Measurements from ENCODE around the gene AKR1C1.

DNA sequence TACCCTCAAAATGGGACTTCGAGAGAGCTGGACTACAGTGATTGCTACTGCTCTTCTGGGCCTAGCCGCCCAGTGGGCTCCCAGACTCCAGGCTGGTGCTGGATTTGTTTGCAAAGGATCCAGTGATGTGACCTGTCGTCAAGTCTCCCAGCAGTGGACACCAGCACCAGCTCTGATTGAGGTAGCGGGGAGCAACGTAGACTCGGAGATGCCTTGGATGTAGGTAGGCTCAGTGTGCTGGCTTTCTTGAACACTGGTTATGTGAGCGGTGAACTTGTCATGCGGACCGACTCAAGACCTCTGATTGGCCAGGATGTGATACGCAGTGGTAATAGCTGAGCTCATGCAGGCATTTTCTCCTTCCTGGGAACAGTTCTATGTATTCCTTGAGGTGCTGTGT is 21.0 kb downstream of the AKR1C1 start:
- TF ChIP-seq EP300 (IDR thresholded peaks at IDR 0.05; ENCODE audit: borderline replicate concordance), result no peak
- TF ChIP-seq CREB1 (IDR thresholded peaks at IDR 0.05; ENCODE audit: low read depth), result no peak
- TF ChIP-seq, protein P1, sequence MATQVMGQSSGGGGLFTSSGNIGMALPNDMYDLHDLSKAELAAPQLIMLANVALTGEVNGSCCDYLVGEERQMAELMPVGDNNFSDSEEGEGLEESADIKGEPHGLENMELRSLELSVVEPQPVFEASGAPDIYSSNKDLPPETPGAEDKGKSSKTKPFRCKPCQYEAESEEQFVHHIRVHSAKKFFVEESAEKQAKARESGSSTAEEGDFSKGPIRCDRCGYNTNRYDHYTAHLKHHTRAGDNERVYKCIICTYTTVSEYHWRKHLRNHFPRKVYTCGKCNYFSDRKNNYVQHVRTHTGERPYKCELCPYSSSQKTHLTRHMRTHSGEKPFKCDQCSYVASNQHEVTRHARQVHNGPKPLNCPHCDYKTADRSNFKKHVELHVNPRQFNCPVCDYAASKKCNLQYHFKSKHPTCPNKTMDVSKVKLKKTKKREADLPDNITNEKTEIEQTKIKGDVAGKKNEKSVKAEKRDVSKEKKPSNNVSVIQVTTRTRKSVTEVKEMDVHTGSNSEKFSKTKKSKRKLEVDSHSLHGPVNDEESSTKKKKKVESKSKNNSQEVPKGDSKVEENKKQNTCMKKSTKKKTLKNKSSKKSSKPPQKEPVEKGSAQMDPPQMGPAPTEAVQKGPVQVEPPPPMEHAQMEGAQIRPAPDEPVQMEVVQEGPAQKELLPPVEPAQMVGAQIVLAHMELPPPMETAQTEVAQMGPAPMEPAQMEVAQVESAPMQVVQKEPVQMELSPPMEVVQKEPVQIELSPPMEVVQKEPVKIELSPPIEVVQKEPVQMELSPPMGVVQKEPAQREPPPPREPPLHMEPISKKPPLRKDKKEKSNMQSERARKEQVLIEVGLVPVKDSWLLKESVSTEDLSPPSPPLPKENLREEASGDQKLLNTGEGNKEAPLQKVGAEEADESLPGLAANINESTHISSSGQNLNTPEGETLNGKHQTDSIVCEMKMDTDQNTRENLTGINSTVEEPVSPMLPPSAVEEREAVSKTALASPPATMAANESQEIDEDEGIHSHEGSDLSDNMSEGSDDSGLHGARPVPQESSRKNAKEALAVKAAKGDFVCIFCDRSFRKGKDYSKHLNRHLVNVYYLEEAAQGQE (IDR thresholded peaks at IDR 0.05; ENCODE audit: low read depth), result no peak
- TF ChIP-seq EGR1 (IDR thresholded peaks at IDR 0.05), result no peak
- TF ChIP-seq TAF1 (IDR thresholded peaks at IDR 0.05; ENCODE audit: low read depth), result no peak
- TF ChIP-seq, protein P2, sequence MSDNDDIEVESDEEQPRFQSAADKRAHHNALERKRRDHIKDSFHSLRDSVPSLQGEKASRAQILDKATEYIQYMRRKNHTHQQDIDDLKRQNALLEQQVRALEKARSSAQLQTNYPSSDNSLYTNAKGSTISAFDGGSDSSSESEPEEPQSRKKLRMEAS (IDR thresholded peaks at IDR 0.05), result no peak
- TF ChIP-seq YY1 (IDR thresholded peaks at IDR 0.05; ENCODE audit: low read depth), result no peak
- TF ChIP-seq RAD21 (IDR thresholded peaks at IDR 0.05; ENCODE audit: low read depth), result no peak
- no peak for TF ChIP-seq FOXM1 (IDR thresholded peaks at IDR 0.05; ENCODE audit: borderline replicate concordance, low read depth)

All from Ishikawa (cell line).